GM23338 (cell line): ENCODE results near the gene ARMCX6. TPM values are rescaled to one million over a fixed set of nuclear protein-coding genes. Genes with fewer than 3 reads are reported as not detected.

Source experiments
- ATAC-seq: fragments of 200-7000 bp; cut with Tn5 transposase; 3 replicates; pipeline ENCODE4 v1.9.1; 2020
- DNase-seq: peaks from one replicate; pipeline ENCODE4 v3.0.0-alpha.2; 2015; ENCODE audit warnings: low spot score
- H2AFZ ChIP-seq: fragments of 200-600 bp; sonication (generic); 2 replicates; pipeline ENCODE4 v1.8.0; 2016; ENCODE audit warnings: antibody characterized with exemption, mild to moderate bottlenecking, moderate library complexity
- H3F3A ChIP-seq: fragments of 200-600 bp; sonication (generic); replicated peaks from 2 replicates; pipeline ENCODE4 v1.8.0; 2017; ENCODE audit warnings: antibody characterized with exemption, mixed run types, low read depth
- H3K27ac ChIP-seq: fragments of 200-600 bp; sonication (generic); 2 replicates; pipeline ENCODE4 v1.6.1; 2016; ENCODE audit warnings: low read depth
- H3K27me3 ChIP-seq: fragments of 200-600 bp; sonication (generic); 2 replicates; pipeline ENCODE4 v1.8.0; 2016; ENCODE audit warnings: mild to moderate bottlenecking, mixed run types, moderate library complexity; ENCODE audit not compliant: insufficient read depth
- H3K36me3 ChIP-seq: fragments of 200-600 bp; sonication (generic); 2 replicates; pipeline ENCODE4 v1.8.0; 2016; ENCODE audit warnings: mild to moderate bottlenecking; ENCODE audit not compliant: insufficient read depth
- H3K4me1 ChIP-seq: fragments of 200-600 bp; sonication (generic); 2 replicates; pipeline ENCODE4 v1.8.0; 2016; ENCODE audit warnings: mild to moderate bottlenecking, moderate library complexity; ENCODE audit not compliant: insufficient read depth
- H3K4me2 ChIP-seq: fragments of 200-600 bp; sonication (generic); 2 replicates; pipeline ENCODE4 v1.7.1; 2017; ENCODE audit warnings: mixed run types
- H3K4me3 ChIP-seq: fragments of 200-600 bp; sonication (generic); 2 replicates; pipeline ENCODE4 v1.6.1; 2016; ENCODE audit warnings: mixed run types
- H3K79me2 ChIP-seq: fragments of 200-600 bp; sonication (generic); replicated peaks from 2 replicates; pipeline ENCODE4 v1.8.0; 2017; ENCODE audit warnings: mild to moderate bottlenecking; ENCODE audit not compliant: insufficient read depth
- H3K9me2 ChIP-seq: fragments of 200-600 bp; sonication (generic); 2 replicates; pipeline ENCODE4 v1.8.0; 2017; ENCODE audit not compliant: insufficient read depth
- H4K20me1 ChIP-seq: fragments of 200-600 bp; sonication (generic); replicated peaks from 2 replicates; pipeline ENCODE4 v1.8.0; 2017; ENCODE audit warnings: mild to moderate bottlenecking; ENCODE audit not compliant: insufficient read depth
- H3K27ac Mint-ChIP-seq: 2 replicates; pipeline ENCODE4 v1.8.0; 2020; ENCODE audit warnings: inconsistent platforms, mild to moderate bottlenecking, moderate library complexity, mixed read lengths
- H3K27me3 Mint-ChIP-seq: 3 replicates; pipeline ENCODE4 v1.8.0; 2022; ENCODE audit warnings: low read depth, mild to moderate bottlenecking, moderate library complexity, mixed read lengths, inconsistent platforms; ENCODE audit not compliant: insufficient read depth, poor library complexity
- H3K36me3 Mint-ChIP-seq: 3 replicates; pipeline ENCODE4 v1.8.0; 2021; ENCODE audit warnings: low read depth, mild to moderate bottlenecking, inconsistent platforms, moderate library complexity, mixed read lengths
- H3K4me1 Mint-ChIP-seq: 3 replicates; pipeline ENCODE4 v1.8.0; 2020; ENCODE audit warnings: mild to moderate bottlenecking, inconsistent platforms, mixed read lengths
- H3K4me3 Mint-ChIP-seq: 3 replicates; pipeline ENCODE4 v1.8.0; 2021; ENCODE audit warnings: moderate library complexity, mild to moderate bottlenecking, inconsistent platforms, mixed read lengths
- H3K9me3 Mint-ChIP-seq: 3 replicates; pipeline ENCODE4 v1.8.0; 2020; ENCODE audit warnings: moderate library complexity, mild to moderate bottlenecking, inconsistent platforms, mixed read lengths
- CTCF ChIP-seq, 2 experiments: fragments of 200-600 bp in 1 of 2; sonication (generic) in 1 of 2; conservative IDR thresholded peaks; 2 replicates each; pipeline versions ENCODE4 v1.5.1 to v1.6.1; 2016 to 2017; ENCODE audit warnings: antibody characterized with exemption in 2 of 2, low read depth in 2 of 2, mild to moderate bottlenecking in 2 of 2, moderate library complexity in 1 of 2
- ETS1 ChIP-seq: IDR thresholded peaks from 2 replicates; pipeline ENCODE4 v1.6.1; 2016; ENCODE audit warnings: antibody characterized with exemption
- EZH2 ChIP-seq: fragments of 200-600 bp; sonication (generic); IDR thresholded peaks from one replicate; pipeline ENCODE4 v1.8.0; 2017; ENCODE audit warnings: antibody characterized with exemption, mild to moderate bottlenecking, low read depth; ENCODE audit not compliant: unreplicated experiment
- JUNB ChIP-seq: IDR thresholded peaks from one replicate; pipeline ENCODE4 v1.6.1; 2016; ENCODE audit warnings: antibody characterized with exemption; ENCODE audit not compliant: unreplicated experiment
- STAT1 ChIP-seq: IDR thresholded peaks from one replicate; pipeline ENCODE4 v1.6.1; 2016; ENCODE audit warnings: antibody characterized with exemption; ENCODE audit not compliant: unreplicated experiment
- ZNF331 ChIP-seq: fragments of 250-450 bp; sonication (Bioruptor Pico); IDR thresholded peaks from 2 replicates; pipeline ENCODE4 v1.5.0; 2020; ENCODE audit warnings: low read depth, mild to moderate bottlenecking, moderate library complexity
- ZNF462 ChIP-seq: fragments of 250-450 bp; sonication (Bioruptor Pico); IDR thresholded peaks from 2 replicates; pipeline ENCODE4 v1.5.0; 2020; ENCODE audit warnings: mild to moderate bottlenecking, moderate library complexity
- polyA plus RNA-seq: library from polyadenylated mRNA; unstranded; fragments of >200 nt; fragmentation: Nextera tagmentation; extraction: Ambion mirVana; gene quantifications from 2 replicates; pipeline ENCODE4 v1.2.1, GENCODE V29; 2016
- total RNA-seq: library from RNA; depleted of rRNA; stranded (reverse); fragments of >200 nt; shearing (Covaris generic); gene quantifications from 2 replicates; pipeline ENCODE4 v1.2.3, GENCODE V29; 2014

ARMCX6 gene
- total and polyA plus RNA-seq, 2 experiments from 2014 or later = 23.8 to 27.0 TPM

GRCh38 chrX:101605146-101605545 is 12.7 kb downstream of the ARMCX6 start (continued):
- TF ChIP-seq ZNF462 (CRISPR knock-in tag) = no peak

- no peak overlapping the region for H2AFZ ChIP-seq
- no peak overlapping the region for H3K27ac ChIP-seq
- Mint-ChIP-seq H3K27me3 (no peaks in the 10 kb centered on the region), H3K36me3 (no peaks in the 10 kb centered on the region), H3K27ac (no peak overlapping the region), H3K9me3 (no peaks in the 10 kb centered on the region), H3K4me1 (no peaks in the 10 kb centered on the region), H3K4me3 (no peak overlapping the region)
- H3K4me3 ChIP-seq = no peak overlapping the region
- no peaks in the 10 kb centered on the region for H3K4me1 ChIP-seq
- no peaks in the 10 kb centered on the region for H3F3A ChIP-seq
- no peaks in the 10 kb centered on the region for H3K27me3 ChIP-seq
- no peaks in the 10 kb centered on the region for H3K36me3 ChIP-seq
- ATAC-seq (no peak), DNase-seq (no peak)
- H3K79me2 ChIP-seq = no peaks in the 10 kb centered on the region
- H3K4me2 ChIP-seq = no peak overlapping the region
- no peaks in the 10 kb centered on the region for H4K20me1 ChIP-seq
- H3K9me2 ChIP-seq = no peaks in the 10 kb centered on the region
- no peak for TF ChIP-seq JUNB
- TF ChIP-seq STAT1 = no peak
- no peak for TF ChIP-seq ZNF462 (CRISPR knock-in tag)
- no peak for TF ChIP-seq EZH2
- no peak for TF ChIP-seq ZNF331
- TF ChIP-seq ETS1 = no peak
- TF ChIP-seq CTCF (conservative IDR thresholded peaks at IDR 0.05; ENCODE audit: low read depth in 2 of 2) = no peak
Measured at GRCh38 chrX:101602077-101602476, 15.7 kb downstream of the ARMCX6 start.
